K562 (cell line): Measurements from ENCODE around the gene AGRP. TPM values are rescaled to one million over a fixed set of nuclear protein-coding genes. Genes with fewer than 3 reads are reported as not detected.

Experiments used
- FOS ChIP-seq: IDR thresholded peaks from 3 replicates; pipeline ENCODE4 v1.6.1; 2011; ENCODE audit not compliant: insufficient read length; ENCODE audit errors: extremely low read depth
- KLF16 ChIP-seq: IDR thresholded peaks from 2 replicates; pipeline ENCODE4 v1.6.1; 2016; ENCODE audit warnings: antibody characterized with exemption
- NFXL1 ChIP-seq: fragments of 450-650 bp; formaldehyde crosslinking; IDR thresholded peaks from 2 replicates; pipeline ENCODE4 v1.4.0; 2021; ENCODE audit warnings: mild to moderate bottlenecking
- NONO ChIP-seq, 2 experiments: fragments of 200-400 bp in 1 of 2; fragments of 450-650 bp in 1 of 2; formaldehyde crosslinking in 1 of 2; IDR thresholded peaks; 2 replicates each; pipeline ENCODE4 v1.6.1; 2017; ENCODE audit warnings: low read depth in 2 of 2, mild to moderate bottlenecking in 2 of 2, moderate library complexity in 2 of 2, low read length in 1 of 2
- NR4A1 ChIP-seq, 2 experiments: fragments of 250-450 bp in 1 of 2; fragments of 450-650 bp in 1 of 2; sonication (Bioruptor Pico) in 1 of 2; IDR thresholded peaks; 2 replicates each; pipeline versions ENCODE4 v1.4.0 to v1.6.1; 2016 to 2020; ENCODE audit warnings: mild to moderate bottlenecking in 2 of 2, missing compliant biosample characterization in 1 of 2, missing genetic modification characterization in 1 of 2, moderate library complexity in 1 of 2
- PHF21A ChIP-seq: fragments of 450-650 bp; IDR thresholded peaks from 2 replicates; pipeline ENCODE4 v1.6.1; 2017; ENCODE audit warnings: low read depth, borderline replicate concordance
- PHF8 ChIP-seq: fragments of 200-600 bp; sonication (generic); IDR thresholded peaks from 2 replicates; pipeline ENCODE4 v1.6.1; 2012; ENCODE audit warnings: mixed run types, mild to moderate bottlenecking, inconsistent platforms, low read length, moderate library complexity, borderline replicate concordance
- POLR2G ChIP-seq: fragments of 200-400 bp; formaldehyde crosslinking; IDR thresholded peaks from 2 replicates; pipeline ENCODE4 v1.6.1; 2017; ENCODE audit warnings: low read depth, mild to moderate bottlenecking, antibody characterized with exemption, low read length, moderate library complexity
- RFX7 ChIP-seq: fragments of 250-450 bp; sonication (Bioruptor Pico); IDR thresholded peaks from 2 replicates; pipeline ENCODE4 v1.5.1; 2021; ENCODE audit warnings: mild to moderate bottlenecking
- SNIP1 ChIP-seq: fragments of 450-650 bp; IDR thresholded peaks from 2 replicates; pipeline ENCODE4 v1.7.1; 2017; ENCODE audit warnings: low read depth, mild to moderate bottlenecking
- TRIM28 ChIP-seq: fragments of 450-650 bp; IDR thresholded peaks from 2 replicates; pipeline ENCODE4 v1.6.1; 2017
- polyA plus RNA-seq, 8 experiments: library from polyadenylated mRNA; depleted of rRNA in 4 of 8; stranded (reverse) in 5 of 8; unstranded in 3 of 8; fragments of >200 nt; fragmentation: Nextera tagmentation in 2 of 8; fragmentation: Illumina TruSeq in 1 of 8; extraction: Ambion mirVana in 2 of 8; extraction: Trizol in 1 of 8; gene quantifications; 2 replicates each; pipeline versions ENCODE4 v1.2.1 to v1.2.3, GENCODE V29; 2011 to 2014; ENCODE audit warnings: inconsistent platforms in 1 of 8, missing spikeins in 1 of 8
- total RNA-seq, 7 experiments: library from RNA; depleted of rRNA in 6 of 7; stranded (reverse); fragments of >200 nt in 6 of 7; fragmentation: Illumina TruSeq in 2 of 7; extraction: Trizol in 2 of 7; gene quantifications; 2 replicates each; pipeline versions ENCODE4 v1.2.1 to v1.2.3, GENCODE V29; 2011 to 2021; ENCODE audit warnings: low replicate concordance in 1 of 7
- TF ChIP-seq, protein P1 (sequence below), 2 experiments: fragments of 450-650 bp; formaldehyde crosslinking in 1 of 2; IDR thresholded peaks; 2 replicates each; pipeline versions ENCODE4 v1.4.0 to v1.6.1; 2014 to 2020; ENCODE audit warnings: mild to moderate bottlenecking in 2 of 2, borderline replicate concordance in 1 of 2, low read depth in 1 of 2
- TF ChIP-seq, protein P2 (sequence below): fragments of 450-650 bp; IDR thresholded peaks from 2 replicates; pipeline ENCODE4 v1.6.1; 2016; ENCODE audit warnings: antibody characterized with exemption
- TF ChIP-seq, protein P3 (sequence below): fragments of 250-450 bp; sonication (Bioruptor Pico); IDR thresholded peaks from 2 replicates; pipeline ENCODE4 v1.4.0; 2020
- TF ChIP-seq, protein P4 (sequence below): sonication (generic); formaldehyde crosslinking; IDR thresholded peaks from 2 replicates; pipeline ENCODE4 v1.8.0; 2022; ENCODE audit warnings: missing genetic modification reagents, mild to moderate bottlenecking, moderate library complexity, borderline replicate concordance

Gene AGRP
- total and polyA plus RNA-seq, 9 of the 15 experiments (the other 6 are each of a cell fraction or from before 2014, with no cell fraction given) = not detected

DNA sequence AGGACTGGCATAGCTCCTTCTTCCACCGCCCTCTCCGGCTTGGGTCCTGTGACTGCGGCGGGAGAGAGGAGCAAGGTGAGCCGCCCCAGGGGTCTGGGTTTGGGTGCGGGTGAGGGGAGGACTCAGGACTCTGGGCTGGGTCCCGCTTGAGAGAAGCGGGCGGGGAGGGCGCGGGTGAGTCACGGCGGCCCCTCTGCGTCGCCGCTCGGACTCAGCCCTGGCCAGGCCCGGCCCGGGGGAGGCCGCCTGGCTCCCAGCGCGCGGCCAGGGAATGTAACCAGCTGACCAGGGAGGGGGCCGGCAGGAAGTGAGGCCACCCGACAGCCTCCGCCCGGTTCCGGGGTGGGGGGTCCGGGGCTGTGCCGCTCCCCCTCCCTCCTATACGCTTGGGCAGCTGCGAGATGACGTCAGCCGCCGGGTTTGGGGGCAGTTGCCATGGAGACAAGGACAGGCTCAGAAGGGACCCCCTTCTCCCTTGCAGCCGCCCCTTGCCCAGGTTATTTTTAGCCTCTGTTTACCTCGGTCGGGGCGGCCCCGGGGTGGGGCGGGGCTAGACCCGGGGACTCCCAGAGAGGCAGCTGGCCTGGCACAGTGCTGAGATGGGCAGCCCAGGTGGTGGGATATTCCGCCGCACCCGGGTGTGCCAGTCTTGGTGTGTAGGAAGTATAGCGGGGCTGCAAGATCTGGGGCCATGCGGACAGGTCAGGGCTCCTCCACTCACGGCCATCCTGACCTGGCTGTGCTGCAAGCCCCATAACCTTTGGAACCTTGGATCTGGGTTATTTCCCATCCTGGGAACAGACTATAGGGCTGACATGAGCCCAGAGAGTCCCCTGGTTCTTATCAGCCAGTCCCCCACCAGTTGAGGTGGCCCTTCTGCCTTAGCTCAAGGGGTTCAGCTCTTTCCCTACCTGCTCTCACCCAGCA is 46.9 kb upstream of the AGRP start (continued):
- TF ChIP-seq TRIM28 (no peak), KLF16 (no peak), NFXL1 (no peak), PHF21A (no peak), NR4A1 (CRISPR knock-in tag; IDR thresholded peaks at IDR 0.05) (no peak), NR4A1 (tag; IDR thresholded peaks at IDR 0.05) (no peak), SNIP1 (no peak), RFX7 (CRISPR knock-in tag) (no peak), POLR2G (peak; percentile 58; the same call in 1 of the 2 replicates), NONO (IDR thresholded peaks at IDR 0.05; ENCODE audit: low read depth in 2 of 2, low read length in 1 of 2) (no peak), PHF8 (peak; percentile 36; the same call in 1 of the 2 replicates), FOS (no peak)
- TF ChIP-seq, protein P1, sequence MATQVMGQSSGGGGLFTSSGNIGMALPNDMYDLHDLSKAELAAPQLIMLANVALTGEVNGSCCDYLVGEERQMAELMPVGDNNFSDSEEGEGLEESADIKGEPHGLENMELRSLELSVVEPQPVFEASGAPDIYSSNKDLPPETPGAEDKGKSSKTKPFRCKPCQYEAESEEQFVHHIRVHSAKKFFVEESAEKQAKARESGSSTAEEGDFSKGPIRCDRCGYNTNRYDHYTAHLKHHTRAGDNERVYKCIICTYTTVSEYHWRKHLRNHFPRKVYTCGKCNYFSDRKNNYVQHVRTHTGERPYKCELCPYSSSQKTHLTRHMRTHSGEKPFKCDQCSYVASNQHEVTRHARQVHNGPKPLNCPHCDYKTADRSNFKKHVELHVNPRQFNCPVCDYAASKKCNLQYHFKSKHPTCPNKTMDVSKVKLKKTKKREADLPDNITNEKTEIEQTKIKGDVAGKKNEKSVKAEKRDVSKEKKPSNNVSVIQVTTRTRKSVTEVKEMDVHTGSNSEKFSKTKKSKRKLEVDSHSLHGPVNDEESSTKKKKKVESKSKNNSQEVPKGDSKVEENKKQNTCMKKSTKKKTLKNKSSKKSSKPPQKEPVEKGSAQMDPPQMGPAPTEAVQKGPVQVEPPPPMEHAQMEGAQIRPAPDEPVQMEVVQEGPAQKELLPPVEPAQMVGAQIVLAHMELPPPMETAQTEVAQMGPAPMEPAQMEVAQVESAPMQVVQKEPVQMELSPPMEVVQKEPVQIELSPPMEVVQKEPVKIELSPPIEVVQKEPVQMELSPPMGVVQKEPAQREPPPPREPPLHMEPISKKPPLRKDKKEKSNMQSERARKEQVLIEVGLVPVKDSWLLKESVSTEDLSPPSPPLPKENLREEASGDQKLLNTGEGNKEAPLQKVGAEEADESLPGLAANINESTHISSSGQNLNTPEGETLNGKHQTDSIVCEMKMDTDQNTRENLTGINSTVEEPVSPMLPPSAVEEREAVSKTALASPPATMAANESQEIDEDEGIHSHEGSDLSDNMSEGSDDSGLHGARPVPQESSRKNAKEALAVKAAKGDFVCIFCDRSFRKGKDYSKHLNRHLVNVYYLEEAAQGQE (IDR thresholded peaks at IDR 0.05; ENCODE audit: borderline replicate concordance) = no peak
- TF ChIP-seq, protein P1 (CRISPR knock-in tag; IDR thresholded peaks at IDR 0.05; ENCODE audit: low read depth) = no peak
- TF ChIP-seq, protein P2, sequence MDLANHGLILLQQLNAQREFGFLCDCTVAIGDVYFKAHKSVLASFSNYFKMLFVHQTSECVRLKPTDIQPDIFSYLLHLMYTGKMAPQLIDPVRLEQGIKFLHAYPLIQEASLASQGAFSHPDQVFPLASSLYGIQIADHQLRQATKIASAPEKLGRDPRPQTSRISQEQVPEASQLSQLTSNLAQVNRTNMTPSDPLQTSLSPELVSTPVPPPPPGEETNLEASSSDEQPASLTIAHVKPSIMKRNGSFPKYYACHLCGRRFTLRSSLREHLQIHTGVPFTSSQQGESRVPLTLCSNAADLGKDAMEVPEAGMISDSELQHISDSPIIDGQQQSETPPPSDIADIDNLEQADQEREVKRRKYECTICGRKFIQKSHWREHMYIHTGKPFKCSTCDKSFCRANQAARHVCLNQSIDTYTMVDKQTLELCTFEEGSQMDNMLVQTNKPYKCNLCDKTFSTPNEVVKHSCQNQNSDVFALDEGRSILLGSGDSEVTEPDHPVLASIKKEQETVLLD = no peak
- TF ChIP-seq, protein P3, sequence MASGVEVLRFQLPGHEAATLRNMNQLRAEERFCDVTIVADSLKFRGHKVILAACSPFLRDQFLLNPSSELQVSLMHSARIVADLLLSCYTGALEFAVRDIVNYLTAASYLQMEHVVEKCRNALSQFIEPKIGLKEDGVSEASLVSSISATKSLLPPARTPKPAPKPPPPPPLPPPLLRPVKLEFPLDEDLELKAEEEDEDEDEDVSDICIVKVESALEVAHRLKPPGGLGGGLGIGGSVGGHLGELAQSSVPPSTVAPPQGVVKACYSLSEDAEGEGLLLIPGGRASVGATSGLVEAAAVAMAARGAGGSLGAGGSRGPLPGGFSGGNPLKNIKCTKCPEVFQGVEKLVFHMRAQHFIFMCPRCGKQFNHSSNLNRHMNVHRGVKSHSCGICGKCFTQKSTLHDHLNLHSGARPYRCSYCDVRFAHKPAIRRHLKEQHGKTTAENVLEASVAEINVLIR = no peak
- TF ChIP-seq, protein P4, sequence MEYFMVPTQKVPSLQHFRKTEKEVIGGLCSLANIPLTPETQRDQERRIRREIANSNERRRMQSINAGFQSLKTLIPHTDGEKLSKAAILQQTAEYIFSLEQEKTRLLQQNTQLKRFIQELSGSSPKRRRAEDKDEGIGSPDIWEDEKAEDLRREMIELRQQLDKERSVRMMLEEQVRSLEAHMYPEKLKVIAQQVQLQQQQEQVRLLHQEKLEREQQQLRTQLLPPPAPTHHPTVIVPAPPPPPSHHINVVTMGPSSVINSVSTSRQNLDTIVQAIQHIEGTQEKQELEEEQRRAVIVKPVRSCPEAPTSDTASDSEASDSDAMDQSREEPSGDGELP = peak; percentile 91
